GM12878 (cell line): ENCODE results near the gene PCDH15. TPM values are rescaled to one million over a fixed set of nuclear protein-coding genes. Genes with fewer than 3 reads are reported as not detected.
"Not testable (repeated sequence)": the region's sequence is repeated elsewhere in the genome, so short reads cannot be mapped to it uniquely, and the experiment has no call there.

Source experiments
- ATAC-seq: fragments of 200-7000 bp; cut with Tn5 transposase; 3 replicates; pipeline ENCODE4 v1.9.1; 2020; ENCODE audit warnings: mild to moderate bottlenecking, moderate library complexity
- BruUV-seq: library from RNA; stranded (reverse); fragments of 400-500 nt; replicated peaks from 2 replicates; lab custom pipeline; 2021; lab: Mats Ljungman, UMichigan
- CTCF ChIA-PET: fragments of 300-600 bp; sonication (Branson Sonifier 250); formaldehyde crosslinking; extraction: SDS; loops from one replicate; lab custom pipeline; 2021; ENCODE audit warnings: inconsistent platforms; lab: Yijun Ruan, JAX
- POLR2A ChIA-PET: fragments of 350-600 bp; formaldehyde crosslinking; extraction: SDS; loops from one replicate; lab custom pipeline; 2021; ENCODE audit warnings: inconsistent platforms; lab: Charles Lee
- RAD21 ChIA-PET: fragments of 300-600 bp; sonication (Branson Sonifier 250); formaldehyde crosslinking; loops from one replicate; lab custom pipeline; 2023; ENCODE audit warnings: antibody characterized with exemption; ENCODE audit not compliant: unreplicated experiment; lab: Charles Lee
- SMC1A ChIA-PET: fragments of 300-600 bp; sonication (Branson Sonifier 250); formaldehyde crosslinking; loops from one replicate; lab custom pipeline; 2023; ENCODE audit not compliant: unreplicated experiment, uncharacterized antibody; lab: Charles Lee
- DNase-seq: peaks from one replicate; pipeline ENCODE4 v3.0.0-alpha.2; 2011; ENCODE audit warnings: low read depth, low spot score
- FAIRE-seq: peaks from 3 replicates; lab custom pipeline; 2011; peaks lifted over from hg19 to GRCh38; lab: Jason Lieb, UNC
- H2AFZ ChIP-seq: 2 replicates; pipeline ENCODE4 v1.6.0; 2011; ENCODE audit warnings: low read depth, low read length, control low read depth; ENCODE audit not compliant: control insufficient read depth
- H3K27ac ChIP-seq: 2 replicates; pipeline ENCODE4 v1.5.1; 2011; ENCODE audit warnings: control low read depth; ENCODE audit not compliant: control insufficient read depth, insufficient read depth
- H3K27me3 ChIP-seq, 2 experiments: replicated peaks in 1 of 2; 2 replicates each; pipeline versions ENCODE4 v1.6.0 to v1.6.1; 2011; ENCODE audit warnings: low read length in 1 of 2; ENCODE audit not compliant: control insufficient read depth in 2 of 2, insufficient read depth in 2 of 2
- H3K36me3 ChIP-seq, 2 experiments: 2 replicates each; pipeline ENCODE4 v1.5.1; 2011; ENCODE audit warnings: low read length in 1 of 2; ENCODE audit not compliant: control insufficient read depth in 2 of 2, insufficient read depth in 2 of 2
- H3K4me1 ChIP-seq: 2 replicates; pipeline ENCODE4 v1.6.1; 2011; ENCODE audit warnings: mild to moderate bottlenecking, low read length, moderate library complexity, mixed read lengths; ENCODE audit not compliant: control insufficient read depth, insufficient read depth
- H3K4me2 ChIP-seq: 2 replicates; pipeline ENCODE4 v1.6.0; 2011; ENCODE audit warnings: control low read depth; ENCODE audit not compliant: control insufficient read depth, insufficient read depth
- H3K4me3 ChIP-seq: fragments of 200-600 bp; sonication (generic); 2 replicates; pipeline ENCODE4 v1.5.1; 2016
- H3K79me2 ChIP-seq: 2 replicates; pipeline ENCODE4 v1.6.0; 2011; ENCODE audit warnings: low read length; ENCODE audit not compliant: control insufficient read depth, insufficient read depth
- H3K9ac ChIP-seq: 2 replicates; pipeline ENCODE4 v1.8.0; 2011; ENCODE audit warnings: low read length, control low read depth, mixed read lengths; ENCODE audit not compliant: control insufficient read depth, insufficient read depth
- H3K9me3 ChIP-seq: replicated peaks from 3 replicates; pipeline ENCODE4 v1.5.1; 2011; ENCODE audit warnings: mild to moderate bottlenecking, low read length; ENCODE audit not compliant: control insufficient read depth, insufficient read depth
- H4K20me1 ChIP-seq: 2 replicates; pipeline ENCODE4 v1.6.0; 2011; ENCODE audit not compliant: control insufficient read depth, insufficient read depth
- IKZF1 ChIP-seq: fragments of 450-650 bp; conservative IDR thresholded peaks from 2 replicates; pipeline ENCODE4 v1.6.1; 2017; ENCODE audit warnings: antibody characterized with exemption, mild to moderate bottlenecking
- NFYA ChIP-seq: IDR thresholded peaks from 2 replicates; pipeline ENCODE4 v1.6.1; 2011; ENCODE audit warnings: low read depth, mild to moderate bottlenecking, low read length, improper control_type of control experiment, borderline replicate concordance
- TAF1 ChIP-seq: IDR thresholded peaks from 2 replicates; pipeline ENCODE4 v1.6.1; 2011; ENCODE audit warnings: mild to moderate bottlenecking, low read depth, low read length, borderline replicate concordance
- ZSCAN29 ChIP-seq: fragments of 450-650 bp; IDR thresholded peaks from 2 replicates; pipeline ENCODE4 v1.6.1; 2017; ENCODE audit warnings: mild to moderate bottlenecking, moderate library complexity
- WGBS: methylation state at CpG from one replicate; pipeline ENCODE4 v1.1.6; 2016; ENCODE audit warnings: low lambda C conversion rate; ENCODE audit not compliant: insufficient replicate concordance, insufficient coverage; ENCODE audit errors: missing lambda C conversion rate; 5-methylcytosine and 5-hydroxymethylcytosine counted together
- in situ Hi-C: fragments of 300-500 bp; cut with MboI; formaldehyde crosslinking; loops from 9 replicates; pipeline ENCODE4 v1.14.3; 2018; ENCODE audit warnings: mixed read lengths
- intact Hi-C: fragments of 100-400 bp; cut with micrococcal nuclease; formaldehyde crosslinking; loops from one replicate; pipeline ENCODE4 v1.14.2; 2022; ENCODE audit not compliant: unreplicated experiment
- polyA plus RNA-seq, 11 experiments: library from polyadenylated mRNA; depleted of rRNA in 4 of 11; unstranded in 6 of 11; stranded (reverse) in 5 of 11; fragments of >200 nt; fragmentation: Nextera tagmentation in 4 of 11; fragmentation: Illumina TruSeq in 1 of 11; extraction: Ambion mirVana in 4 of 11; extraction: Trizol in 1 of 11; gene quantifications; 1 replicate in 1 of 11; 2 replicates in 10 of 11; pipeline versions ENCODE4 v1.2.1 to v1.2.3, GENCODE V29; 2011 to 2016; ENCODE audit warnings: inconsistent platforms in 2 of 11, missing spikeins in 2 of 11, low read depth in 1 of 11
- total RNA-seq, 4 experiments: library from RNA; depleted of rRNA in 3 of 4; stranded (reverse); fragments of >200 nt in 3 of 4; fragmentation: Illumina TruSeq in 1 of 4; extraction: Trizol in 1 of 4; gene quantifications; 2 replicates each; pipeline versions ENCODE4 v1.2.1 to v1.2.3, GENCODE V29; 2013 to 2021
- TF ChIP-seq, protein P1 (sequence below): fragments of 450-650 bp; formaldehyde crosslinking; IDR thresholded peaks from 2 replicates; pipeline ENCODE4 v1.5.0; 2022; ENCODE audit warnings: mild to moderate bottlenecking, missing genetic modification characterization
- TF ChIP-seq, protein P2 (sequence below): IDR thresholded peaks from 2 replicates; pipeline ENCODE4 v1.6.1; 2012; ENCODE audit warnings: low read depth, low read length, improper control_type of control experiment

Gene PCDH15
- total and polyA plus RNA-seq, 10 of the 15 experiments (the other 5 are each of a cell fraction or from before 2014, with no cell fraction given), result 0.03 to 0.52 (median 0.07) TPM; not detected in 6

DNA sequence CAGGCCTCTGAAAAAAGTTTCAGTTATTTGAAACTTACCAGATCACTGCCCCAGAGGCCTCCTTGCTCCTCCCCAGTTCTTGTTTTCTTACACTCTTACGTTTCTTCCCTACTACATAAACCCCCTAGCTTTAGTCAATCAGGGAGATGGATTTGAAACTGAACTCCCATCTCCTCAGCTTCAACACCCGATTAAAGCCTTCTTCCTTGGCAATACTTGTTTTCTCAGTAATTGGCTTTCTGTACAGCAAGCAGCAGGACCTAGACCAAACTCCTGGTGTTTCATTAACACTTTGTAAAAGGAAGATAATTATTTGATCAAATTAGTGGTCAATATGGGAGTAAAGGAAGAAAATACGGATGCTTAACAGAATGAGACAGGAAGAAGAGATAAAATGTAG lies 870.4 kb downstream of the PCDH15 start:
- Histone ChIP-seq H4K20me1 (no peaks in the 10 kb centered on the region), H3K9ac (no peak overlapping the region), H3K27ac (no peak overlapping the region), H3K4me3 (no peak overlapping the region), H3K9me3 (no peaks in the 10 kb centered on the region)
- BruUV-seq, result no TSS peak
- RAD21 ChIA-PET, result no interaction called here
- in situ Hi-C loops, result no loop called here
- FAIRE-seq (no peak), DNase-seq (no peak), ATAC-seq (no peak)
- CTCF ChIA-PET, result no interaction called here
- TF ChIP-seq, protein P1, sequence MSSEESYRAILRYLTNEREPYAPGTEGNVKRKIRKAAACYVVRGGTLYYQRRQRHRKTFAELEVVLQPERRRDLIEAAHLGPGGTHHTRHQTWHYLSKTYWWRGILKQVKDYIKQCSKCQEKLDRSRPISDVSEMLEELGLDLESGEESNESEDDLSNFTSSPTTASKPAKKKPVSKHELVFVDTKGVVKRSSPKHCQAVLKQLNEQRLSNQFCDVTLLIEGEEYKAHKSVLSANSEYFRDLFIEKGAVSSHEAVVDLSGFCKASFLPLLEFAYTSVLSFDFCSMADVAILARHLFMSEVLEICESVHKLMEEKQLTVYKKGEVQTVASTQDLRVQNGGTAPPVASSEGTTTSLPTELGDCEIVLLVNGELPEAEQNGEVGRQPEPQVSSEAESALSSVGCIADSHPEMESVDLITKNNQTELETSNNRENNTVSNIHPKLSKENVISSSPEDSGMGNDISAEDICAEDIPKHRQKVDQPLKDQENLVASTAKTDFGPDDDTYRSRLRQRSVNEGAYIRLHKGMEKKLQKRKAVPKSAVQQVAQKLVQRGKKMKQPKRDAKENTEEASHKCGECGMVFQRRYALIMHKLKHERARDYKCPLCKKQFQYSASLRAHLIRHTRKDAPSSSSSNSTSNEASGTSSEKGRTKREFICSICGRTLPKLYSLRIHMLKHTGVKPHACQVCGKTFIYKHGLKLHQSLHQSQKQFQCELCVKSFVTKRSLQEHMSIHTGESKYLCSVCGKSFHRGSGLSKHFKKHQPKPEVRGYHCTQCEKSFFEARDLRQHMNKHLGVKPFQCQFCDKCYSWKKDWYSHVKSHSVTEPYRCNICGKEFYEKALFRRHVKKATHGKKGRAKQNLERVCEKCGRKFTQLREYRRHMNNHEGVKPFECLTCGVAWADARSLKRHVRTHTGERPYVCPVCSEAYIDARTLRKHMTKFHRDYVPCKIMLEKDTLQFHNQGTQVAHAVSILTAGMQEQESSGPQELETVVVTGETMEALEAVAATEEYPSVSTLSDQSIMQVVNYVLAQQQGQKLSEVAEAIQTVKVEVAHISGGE (CRISPR knock-in tag), result no peak
- TF ChIP-seq NFYA (no peak), ZSCAN29 (no peak), IKZF1 (no peak), TAF1 (no peak)
- TF ChIP-seq, protein P2, sequence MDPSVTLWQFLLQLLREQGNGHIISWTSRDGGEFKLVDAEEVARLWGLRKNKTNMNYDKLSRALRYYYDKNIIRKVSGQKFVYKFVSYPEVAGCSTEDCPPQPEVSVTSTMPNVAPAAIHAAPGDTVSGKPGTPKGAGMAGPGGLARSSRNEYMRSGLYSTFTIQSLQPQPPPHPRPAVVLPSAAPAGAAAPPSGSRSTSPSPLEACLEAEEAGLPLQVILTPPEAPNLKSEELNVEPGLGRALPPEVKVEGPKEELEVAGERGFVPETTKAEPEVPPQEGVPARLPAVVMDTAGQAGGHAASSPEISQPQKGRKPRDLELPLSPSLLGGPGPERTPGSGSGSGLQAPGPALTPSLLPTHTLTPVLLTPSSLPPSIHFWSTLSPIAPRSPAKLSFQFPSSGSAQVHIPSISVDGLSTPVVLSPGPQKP, result no peak
- TF ChIP-seq, all 136 proteins: peak for 0
- Histone ChIP-seq H3K79me2 (no peaks in the 10 kb centered on the region), H2AFZ (no peak overlapping the region), H3K27me3 (no peaks in the 10 kb centered on the region), H3K36me3 (no peaks in the 10 kb centered on the region), H3K4me1 (no peaks in the 10 kb centered on the region), H3K4me2 (no peak overlapping the region)
- WGBS, result 0% methylated on average over 2 of the region's 3 CpGs
- SMC1A ChIA-PET, result no interaction called here
- POLR2A ChIA-PET, result no interaction called here
- intact Hi-C loops, result no loop called here

DNA sequence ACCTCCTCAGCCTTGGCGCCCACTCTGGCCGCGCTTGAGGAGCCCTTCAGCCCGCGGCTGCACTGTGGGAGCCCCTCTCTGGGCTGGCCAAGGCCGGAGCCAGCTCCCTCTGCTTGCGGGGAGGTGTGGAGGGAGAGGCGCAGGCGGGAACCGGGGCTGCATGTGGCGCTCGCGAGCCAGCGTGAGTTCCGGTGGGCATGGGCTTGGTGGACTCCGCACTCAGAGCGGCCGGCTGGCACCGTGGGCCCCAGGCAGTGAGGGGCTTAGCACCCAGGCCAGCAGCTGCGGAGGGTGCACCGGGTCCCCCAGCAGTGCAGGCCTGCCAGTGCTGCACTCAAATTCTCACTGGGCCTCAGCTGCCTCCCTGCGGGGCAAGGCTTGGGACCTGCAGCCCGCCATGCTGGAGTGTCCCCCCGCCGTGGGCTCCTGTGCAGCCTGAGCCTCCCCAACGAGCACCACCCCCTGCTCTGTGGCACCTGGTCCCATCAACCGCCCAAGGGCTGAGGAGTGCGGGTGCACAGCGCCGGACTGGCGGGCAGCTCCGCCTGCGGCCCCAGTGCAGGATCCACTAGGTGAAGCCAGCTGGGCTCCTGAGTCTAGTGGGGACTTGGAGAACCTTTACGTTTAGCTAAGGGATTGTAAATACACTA lies 876.9 kb downstream of the PCDH15 start:
- FAIRE-seq, intact Hi-C loops, H3K79me2 ChIP-seq, H3K4me2 ChIP-seq, DNase-seq, H3K36me3 ChIP-seq, H3K27me3 ChIP-seq, ATAC-seq, POLR2A ChIA-PET, H3K4me3 ChIP-seq, H4K20me1 ChIP-seq, H3K9ac ChIP-seq, H3K9me3 ChIP-seq, H3K4me1 ChIP-seq, H2AFZ ChIP-seq, CTCF ChIA-PET, in situ Hi-C loops, BruUV-seq, RAD21 ChIA-PET, H3K27ac ChIP-seq: not testable (repeated sequence)
- SMC1A ChIA-PET, result interaction anchor here (1.2 kb wide), 1 partner anchor 55 kb away, joined by 3 read pairs; no protein-coding TSS in a partner anchor
- WGBS, result 54% methylated on average over 29 of the region's 34 CpGs
